Body of pancreas (tissue), 4 donors: Measurements from ENCODE around the gene AGRN. TPM values are rescaled to one million over a fixed set of nuclear protein-coding genes. Genes with fewer than 3 reads are reported as not detected.

Experiments used
- ATAC-seq: fragments of 150-250 bp; one replicate; pipeline ENCODE4 v1.9.1; 2016
- DNase-seq, 4 donors: peaks; one replicate each; pipeline ENCODE4 v3.0.0-alpha.2; 2019
- H3K27ac ChIP-seq, 4 donors: fragments of 200-600 bp; sonication (generic); 1 replicate in 3 of 4; 2 replicates in 1 of 4; pipeline versions ENCODE4 v1.5.1 to v1.6.1; 2016 to 2019; ENCODE audit warnings: mild to moderate bottlenecking in 1 of 4, mixed read lengths in 1 of 4, moderate library complexity in 1 of 4
- H3K27me3 ChIP-seq, 2 donors: fragments of 200-600 bp; sonication (generic); one replicate each; pipeline ENCODE4 v1.6.0; 2016; ENCODE audit warnings: mild to moderate bottlenecking in 1 of 2
- H3K36me3 ChIP-seq, 2 donors: fragments of 200-600 bp; sonication (generic); replicated peaks in 1 of 2; 2 replicates each; pipeline ENCODE4 v1.5.1; 2016; ENCODE audit warnings: low read depth in 2 of 2; ENCODE audit not compliant: insufficient read depth in 1 of 2
- H3K4me1 ChIP-seq: fragments of 200-600 bp; sonication (generic); one replicate; pipeline ENCODE4 v1.6.0; 2016
- H3K4me3 ChIP-seq, 2 donors: fragments of 200-600 bp; sonication (generic); 1 replicate in 1 of 2; 2 replicates in 1 of 2; pipeline ENCODE4 v1.5.1; 2016 to 2019
- H3K9me3 ChIP-seq, 3 donors: fragments of 200-600 bp; sonication (generic); 1 replicate in 2 of 3; 2 replicates in 1 of 3; pipeline ENCODE4 v1.5.1; 2016
- POLR2A ChIP-seq, 3 donors: fragments of 450-650 bp; IDR thresholded peaks; one replicate each; pipeline ENCODE4 v1.6.1; 2016; ENCODE audit warnings: antibody characterized with exemption in 3 of 3, mild to moderate bottlenecking in 2 of 3
- WGBS, 2 donors: methylation state at CpG; one replicate each; pipeline ENCODE4 v1.1.5; 2017; 5-methylcytosine and 5-hydroxymethylcytosine counted together
- intact Hi-C: fragments of 100-400 bp; cut with DNase I; formaldehyde crosslinking; loops from one replicate; pipeline ENCODE4 v1.15.1; 2023
- total RNA-seq, 2 donors: library from RNA; depleted of rRNA; stranded (reverse); fragments of >200 nt; gene quantifications; one replicate each; pipeline ENCODE4 v1.1.0, GENCODE V29; 2016
- TF ChIP-seq, protein P1 (sequence below), 7 experiments: fragments of 450-650 bp in 4 of 7; fragments of 200-600 bp in 3 of 7; sonication (generic) in 3 of 7; IDR thresholded peaks; one replicate each; pipeline ENCODE4 v1.5.1; 2016 to 2019; ENCODE audit warnings: antibody characterized with exemption in 7 of 7

AGRN gene
- total RNA-seq, 2 donors from 2014 or later = 85.1 to 241 TPM

DNA sequence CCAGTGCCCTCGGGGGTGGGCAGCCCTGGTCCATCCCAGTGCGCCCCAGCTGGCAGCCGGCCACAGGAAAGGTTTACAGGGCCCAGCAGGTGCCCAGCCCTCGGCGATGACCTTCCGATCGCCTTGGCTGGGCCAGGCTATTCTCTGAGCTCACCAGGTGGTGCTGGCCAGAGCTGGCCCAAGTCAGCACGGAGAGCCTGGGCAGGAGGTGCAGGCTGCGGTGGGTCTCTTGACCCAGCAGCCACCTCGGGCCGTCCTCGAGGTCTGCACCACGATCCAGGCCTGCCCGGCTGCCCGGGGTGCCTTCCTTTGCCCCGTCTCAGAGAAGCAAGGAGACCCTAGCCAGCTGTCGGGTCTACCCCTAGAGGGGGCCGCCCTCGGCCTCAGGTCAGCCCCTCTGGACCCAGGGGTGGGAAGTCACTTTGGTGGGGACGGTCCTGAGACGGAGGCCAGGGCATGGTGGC, 38.4 kb upstream of the AGRN start:
- Histone ChIP-seq H3K27me3 (peaks cover 0 to 4% of the 10 kb centered on the region in 2 donors), H3K27ac (no peak overlapping the region)
- peak in 1 of 4 donors; percentile 10 for DNase-seq

GRCh38 chr1:981955-982558, 37.9 kb upstream of the AGRN start, which contains the start of gene PERM1:
PERM1 (minus strand) TSS chr1:982093; CDS start chr1:981029, 1,064 bp downstream.
- intact Hi-C loops = loop anchor here (5.0 to 10.0 kb wide), 2 partner anchors 80 to 313 kb away; no protein-coding TSS in a partner anchor
- Histone ChIP-seq H3K4me1 (peaks cover 3% of the 10 kb centered on the region), H3K9me3 (no peaks in the 10 kb centered on the region), H3K36me3 (no peaks in the 10 kb centered on the region), H3K27me3 (peaks cover 0 to 4% of the 10 kb centered on the region in 2 donors), H3K4me3 (no peak within 1 kb of the TSS), H3K27ac (no peak within 1 kb of the TSS)
- no peak for ATAC-seq
- DNase-seq = peak in 1 of 4 donors; percentile 16
- 43 to 47% methylated on average over 3 to 23 of the region's 28 CpGs for WGBS, 2 donors
- TF ChIP-seq, protein P1, sequence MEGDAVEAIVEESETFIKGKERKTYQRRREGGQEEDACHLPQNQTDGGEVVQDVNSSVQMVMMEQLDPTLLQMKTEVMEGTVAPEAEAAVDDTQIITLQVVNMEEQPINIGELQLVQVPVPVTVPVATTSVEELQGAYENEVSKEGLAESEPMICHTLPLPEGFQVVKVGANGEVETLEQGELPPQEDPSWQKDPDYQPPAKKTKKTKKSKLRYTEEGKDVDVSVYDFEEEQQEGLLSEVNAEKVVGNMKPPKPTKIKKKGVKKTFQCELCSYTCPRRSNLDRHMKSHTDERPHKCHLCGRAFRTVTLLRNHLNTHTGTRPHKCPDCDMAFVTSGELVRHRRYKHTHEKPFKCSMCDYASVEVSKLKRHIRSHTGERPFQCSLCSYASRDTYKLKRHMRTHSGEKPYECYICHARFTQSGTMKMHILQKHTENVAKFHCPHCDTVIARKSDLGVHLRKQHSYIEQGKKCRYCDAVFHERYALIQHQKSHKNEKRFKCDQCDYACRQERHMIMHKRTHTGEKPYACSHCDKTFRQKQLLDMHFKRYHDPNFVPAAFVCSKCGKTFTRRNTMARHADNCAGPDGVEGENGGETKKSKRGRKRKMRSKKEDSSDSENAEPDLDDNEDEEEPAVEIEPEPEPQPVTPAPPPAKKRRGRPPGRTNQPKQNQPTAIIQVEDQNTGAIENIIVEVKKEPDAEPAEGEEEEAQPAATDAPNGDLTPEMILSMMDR (IDR thresholded peaks at IDR 0.05) = no peak
- no peak for TF ChIP-seq POLR2A (IDR thresholded peaks at IDR 0.05)

More for the DNA sequence above, 38.4 kb upstream of the AGRN start:
- TF ChIP-seq POLR2A (IDR thresholded peaks at IDR 0.05) = no peak
- TF ChIP-seq, protein P1 (IDR thresholded peaks at IDR 0.05) = no peak
- intact Hi-C loops = loop anchor here (5.0 to 10.0 kb wide), 2 partner anchors 81 to 313 kb away; no protein-coding TSS in a partner anchor
- 55% methylated on average over 13 of the region's 21 CpGs; no CpG with 5 or more reads in 1 of the 2 donors for WGBS, 2 donors
- Histone ChIP-seq H3K4me3 (no peak overlapping the region), H3K36me3 (no peaks in the 10 kb centered on the region), H3K4me1 (peaks cover 3% of the 10 kb centered on the region), H3K9me3 (no peaks in the 10 kb centered on the region)
- no peak for ATAC-seq

DNA sequence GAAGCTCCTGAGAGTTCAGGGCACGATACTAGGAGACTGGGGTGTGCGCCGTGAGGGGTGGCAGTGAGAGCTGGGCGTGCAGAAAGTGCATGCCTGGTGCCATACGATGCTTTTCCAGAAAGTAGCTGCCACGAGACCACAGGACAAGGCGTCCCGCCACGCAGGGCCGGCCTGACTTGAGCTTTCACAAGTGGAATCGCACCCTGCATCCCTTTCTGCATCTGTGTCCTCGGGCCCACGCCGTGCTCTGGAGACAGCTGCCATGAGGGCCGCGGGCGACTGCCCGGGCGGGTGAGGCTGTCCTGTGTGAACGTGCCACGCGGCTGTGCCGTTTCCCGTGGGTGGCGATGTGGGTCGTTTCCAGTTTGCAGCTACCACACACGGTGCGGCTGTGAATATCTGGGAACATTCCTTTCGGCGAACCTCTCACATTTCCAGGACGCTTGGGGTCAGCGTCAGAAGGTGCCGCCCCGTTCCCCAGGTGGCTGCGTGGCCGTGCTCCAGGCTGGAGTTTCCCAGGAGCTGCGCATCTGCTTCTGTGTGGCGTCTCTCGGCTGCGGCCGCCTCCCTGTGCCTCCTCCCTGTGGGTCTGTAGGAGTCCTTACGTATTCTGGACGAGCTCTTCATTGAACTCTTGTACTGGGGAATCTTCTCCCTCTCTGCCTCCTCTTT, 37.0 kb upstream of the AGRN start:
- WGBS, 2 donors = 44 to 64% methylated on average over 32 to 43 of the region's 43 CpGs
- H3K27ac ChIP-seq = no peak overlapping the region
- no peaks in the 10 kb centered on the region for H3K9me3 ChIP-seq
- peaks cover 3% of the 10 kb centered on the region for H3K4me1 ChIP-seq
- ATAC-seq (no peak), DNase-seq (peak in 1 of 4 donors; percentile 11)
- TF ChIP-seq, protein P1 (IDR thresholded peaks at IDR 0.05) = no peak
- no peak for TF ChIP-seq POLR2A (IDR thresholded peaks at IDR 0.05)
- H3K27me3 ChIP-seq = peaks cover 0 to 4% of the 10 kb centered on the region in 2 donors
- intact Hi-C loops = loop anchor here (5.0 to 10.0 kb wide), 2 partner anchors 79 to 312 kb away; no protein-coding TSS in a partner anchor
- H3K4me3 ChIP-seq = no peak overlapping the region
- no peaks in the 10 kb centered on the region for H3K36me3 ChIP-seq

DNA sequence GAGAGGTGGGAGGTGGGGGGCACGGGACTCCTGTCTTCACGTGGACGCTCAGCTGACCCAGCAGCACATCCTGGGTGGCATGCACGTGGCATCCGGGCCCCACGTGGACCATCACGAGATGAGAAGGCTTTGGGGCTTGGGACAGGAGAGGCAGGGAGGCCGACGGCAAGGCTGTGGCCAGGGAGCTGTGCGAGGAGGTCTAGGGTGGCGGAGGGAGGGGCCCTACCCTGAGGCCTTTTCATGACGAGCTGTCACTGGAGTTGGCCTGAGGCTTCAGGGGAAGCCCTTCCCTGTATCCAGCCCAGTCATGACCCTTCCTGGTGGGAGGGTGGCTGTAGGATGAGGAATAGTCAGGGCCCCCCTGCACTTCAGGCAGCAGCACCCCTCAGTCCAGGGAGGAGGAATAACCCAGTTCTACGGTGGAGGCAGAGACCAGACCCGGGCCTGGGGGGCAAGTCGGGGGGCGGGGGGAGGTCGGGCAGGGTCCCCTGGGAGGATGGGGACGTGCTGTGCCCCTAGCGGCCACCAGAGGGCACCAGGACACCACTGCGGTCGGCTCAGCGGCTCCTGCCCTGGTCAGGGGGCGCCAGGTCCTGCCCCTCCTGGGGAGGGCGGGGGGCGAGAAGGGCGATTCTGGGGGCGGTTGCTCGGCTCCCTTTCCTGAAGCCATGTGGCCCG, 36.0 kb upstream of the AGRN start:
- Histone ChIP-seq H3K27ac (no peak overlapping the region), H3K27me3 (peaks cover 0 to 4% of the 10 kb centered on the region in 2 donors), H3K4me1 (peaks cover 3% of the 10 kb centered on the region), H3K4me3 (no peak overlapping the region), H3K36me3 (no peaks in the 10 kb centered on the region), H3K9me3 (no peaks in the 10 kb centered on the region)
- intact Hi-C loops = loop anchor here (5.0 to 10.0 kb wide), 2 partner anchors 78 to 311 kb away; no protein-coding TSS in a partner anchor
- DNase-seq (peak in 3 of 4 donors; percentile 50 to 65 (median 63)), ATAC-seq (peak; percentile 76)
- 7 to 17% methylated on average over 22 to 27 of the region's 29 CpGs for WGBS, 2 donors
- TF ChIP-seq, protein P1 (IDR thresholded peaks at IDR 0.05) = peak; percentile 54 to 98 (median 69)
- TF ChIP-seq POLR2A (IDR thresholded peaks at IDR 0.05) = no peak
